HG02884 (cell line): ENCODE data around the gene OTOR.

Experiments used
- ATAC-seq: cut with Tn5 transposase; IDR thresholded peaks from one replicate; pipeline ENCODE4 v1.9.1; 2021; ENCODE audit warnings: mild to moderate bottlenecking, moderate library complexity; ENCODE audit not compliant: unreplicated experiment

The OTOR gene

GRCh38 chr20:16747291-16747811 is 807 bp upstream of the OTOR start:
- no peak for ATAC-seq

- no peak for ATAC-seq
Observed at GRCh38 chr20:16749573-16749972, 1.4 kb downstream of the OTOR start.

- ATAC-seq: no peak
Observed at GRCh38 chr20:16752082-16752481, 3.9 kb downstream of the OTOR start.

GRCh38 chr20:16752901-16753300 is 4.7 kb downstream of the OTOR start:
- no peak for ATAC-seq

GRCh38 chr20:16758454-16759180 is 10.5 kb downstream of the OTOR start:
- peak; percentile 65 for ATAC-seq

GRCh38 chr20:16759181-16759563 is 11.0 kb downstream of the OTOR start:
- ATAC-seq: no peak

- ATAC-seq: no peak
Observed at GRCh38 chr20:16760431-16761304, 12.5 kb downstream of the OTOR start.

GRCh38 chr20:16761305-16761829 is 13.2 kb downstream of the OTOR start:
- peak; percentile 74 for ATAC-seq

GRCh38 chr20:16764560-16764959 is 16.4 kb downstream of the OTOR start:
- no peak for ATAC-seq

GRCh38 chr20:16771213-16771612 is 23.1 kb downstream of the OTOR start:
- no peak for ATAC-seq

GRCh38 chr20:16775961-16776360 is 27.8 kb downstream of the OTOR start:
- ATAC-seq: no peak

- ATAC-seq: no peak
Observed at GRCh38 chr20:16777126-16777525, 29.0 kb downstream of the OTOR start.

- ATAC-seq: no peak
Observed at GRCh38 chr20:16778159-16778558, 30.0 kb downstream of the OTOR start.

GRCh38 chr20:16781496-16781895 is 33.3 kb downstream of the OTOR start:
- no peak for ATAC-seq

- no peak for ATAC-seq
Observed at GRCh38 chr20:16785226-16785625, 37.1 kb downstream of the OTOR start.
